HG03342 (cell line): ENCODE data around the gene SLC29A2.
"Not testable (repeated sequence)": the region's sequence is repeated elsewhere in the genome, so short reads cannot be mapped to it uniquely, and the experiment has no call there.

ENCODE experiments used
- ATAC-seq: cut with Tn5 transposase; IDR thresholded peaks from one replicate; pipeline ENCODE4 v1.9.1; 2021; ENCODE audit warnings: mild to moderate bottlenecking, moderate library complexity; ENCODE audit not compliant: unreplicated experiment

The SLC29A2 gene

DNA sequence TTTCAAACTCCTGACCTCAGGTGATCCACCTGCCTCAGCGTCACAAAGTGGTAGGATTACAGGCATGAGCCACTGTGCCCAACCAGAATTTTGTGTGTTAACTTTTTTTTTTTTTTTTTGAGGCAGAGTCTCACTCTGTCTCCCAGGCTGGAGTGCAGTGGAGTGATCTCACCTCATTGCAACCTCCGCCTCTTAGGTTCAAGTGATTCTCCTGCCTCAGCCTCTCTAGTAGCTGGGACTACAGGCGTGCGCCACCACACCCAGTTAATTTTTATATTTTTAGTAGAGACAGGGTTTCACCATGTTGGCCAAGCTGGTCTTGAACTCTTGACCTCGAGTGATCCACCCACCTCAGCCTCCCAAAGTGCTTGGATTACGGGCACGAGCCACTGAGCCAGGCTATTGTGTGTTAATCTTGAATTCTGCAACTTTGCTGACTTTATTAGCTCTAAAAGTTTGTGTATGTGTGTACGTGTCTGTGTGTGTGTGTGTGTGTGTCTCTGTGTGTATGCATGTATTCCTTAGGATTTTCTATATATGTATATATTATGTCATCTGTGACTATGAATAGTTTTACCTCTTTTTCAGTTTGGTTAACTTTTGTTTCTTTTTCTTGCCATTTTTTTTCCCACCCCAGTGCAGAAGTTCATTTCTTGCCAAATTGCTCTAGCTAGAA is 20.9 kb downstream of the SLC29A2 start:
- not testable (repeated sequence) for ATAC-seq

DNA sequence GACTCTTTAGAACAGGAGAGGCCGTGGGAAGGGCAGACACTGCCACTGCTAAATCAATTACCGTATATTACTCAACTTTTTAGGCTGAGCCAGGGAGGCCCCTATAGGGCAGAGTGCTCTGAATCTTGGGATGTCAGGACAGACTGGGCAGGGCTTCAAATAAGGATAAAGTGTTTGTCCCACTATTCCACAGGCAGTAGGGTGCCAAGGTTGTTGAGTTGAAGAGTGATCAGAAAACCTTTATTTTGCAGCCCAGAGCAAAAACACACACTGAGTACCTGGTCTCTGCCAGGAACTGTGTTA is 22.5 kb downstream of the SLC29A2 start:
- ATAC-seq: no peak

GRCh38 chr11:66347425-66348276 is 23.9 kb downstream of the SLC29A2 start, which contains the start of gene B4GAT1:
TSS of gene B4GAT1 (minus strand) at chr11:66347629. CDS start at chr11:66347545, 84 bp downstream.
- no peak for ATAC-seq

- no peak for ATAC-seq
Measured at GRCh38 chr11:66346476-66347424, 24.8 kb downstream of the SLC29A2 start.

DNA sequence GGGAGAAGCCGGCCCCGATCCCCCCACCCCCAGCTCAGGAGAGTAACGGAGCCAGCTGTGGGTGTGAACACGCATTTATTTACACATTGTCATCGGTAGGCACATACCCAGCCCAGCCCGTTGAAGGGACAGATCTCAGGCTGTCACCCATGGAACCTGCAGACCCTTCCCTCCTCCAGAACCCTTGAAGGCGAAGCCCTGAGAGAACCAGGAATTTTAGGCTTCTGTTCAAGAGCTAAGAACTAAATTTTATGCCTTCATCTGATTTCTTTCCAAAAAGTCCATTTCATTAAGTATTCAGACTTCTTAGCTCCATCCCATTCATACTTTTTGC is 26.3 kb downstream of the SLC29A2 start:
- ATAC-seq: no peak

GRCh38 chr11:66344550-66345315 is 26.8 kb downstream of the SLC29A2 start, which contains the start of gene BRMS1:
TSS of gene BRMS1 (minus strand) at chr11:66345104. CDS start at chr11:66342234, 2,870 bp downstream.
- ATAC-seq: peak; percentile 76

DNA sequence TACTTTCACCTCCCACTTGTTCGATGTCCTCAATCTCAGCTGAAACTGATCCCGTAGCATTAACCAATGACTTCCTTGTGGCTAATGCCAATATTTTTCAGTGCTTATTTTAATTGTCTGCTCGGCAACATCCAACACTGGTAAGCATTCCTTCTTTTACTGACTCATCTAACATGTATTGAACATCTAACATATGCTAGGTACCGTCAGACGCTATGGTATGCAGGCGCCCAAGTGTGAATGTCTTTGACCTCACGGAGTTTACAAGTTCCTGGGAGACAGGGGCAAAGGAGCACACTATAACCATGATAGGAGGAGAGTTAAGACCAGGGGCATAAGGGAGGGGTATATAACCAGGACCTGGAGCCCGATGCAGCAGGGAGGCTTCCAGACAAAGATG is 28.4 kb downstream of the SLC29A2 start:
- ATAC-seq: no peak

DNA sequence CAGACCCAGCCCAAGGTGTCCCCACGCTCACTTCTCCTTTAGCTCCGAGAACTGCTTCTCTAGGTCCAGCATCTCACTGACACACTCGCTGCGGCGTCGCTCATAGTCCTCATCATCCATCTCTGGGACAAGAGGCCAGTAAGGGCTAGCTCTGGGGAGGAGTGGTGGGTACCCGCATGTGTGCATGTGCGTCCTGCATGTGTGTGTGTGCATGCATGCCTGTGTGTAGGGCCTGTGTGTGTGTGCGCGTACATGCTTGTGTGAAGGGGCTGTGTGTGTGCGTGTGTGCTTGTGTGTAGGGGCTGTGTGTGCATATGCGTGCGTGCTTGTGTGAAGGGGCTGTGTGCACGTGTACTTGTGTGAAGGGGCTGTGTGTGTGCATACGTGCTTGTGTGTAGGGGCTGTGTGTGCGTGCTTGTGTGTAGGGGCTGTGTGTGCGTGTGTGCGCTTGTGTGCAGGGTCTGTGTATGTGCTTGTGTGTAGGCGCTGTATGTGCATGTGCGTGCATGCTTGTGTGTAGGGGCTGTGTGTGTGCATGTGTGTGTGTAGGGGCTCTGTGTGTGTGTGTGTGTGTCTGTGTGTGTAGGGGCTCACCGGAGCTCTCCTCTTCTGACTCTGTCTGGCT is 29.9 kb downstream of the SLC29A2 start:
- no peak for ATAC-seq

DNA sequence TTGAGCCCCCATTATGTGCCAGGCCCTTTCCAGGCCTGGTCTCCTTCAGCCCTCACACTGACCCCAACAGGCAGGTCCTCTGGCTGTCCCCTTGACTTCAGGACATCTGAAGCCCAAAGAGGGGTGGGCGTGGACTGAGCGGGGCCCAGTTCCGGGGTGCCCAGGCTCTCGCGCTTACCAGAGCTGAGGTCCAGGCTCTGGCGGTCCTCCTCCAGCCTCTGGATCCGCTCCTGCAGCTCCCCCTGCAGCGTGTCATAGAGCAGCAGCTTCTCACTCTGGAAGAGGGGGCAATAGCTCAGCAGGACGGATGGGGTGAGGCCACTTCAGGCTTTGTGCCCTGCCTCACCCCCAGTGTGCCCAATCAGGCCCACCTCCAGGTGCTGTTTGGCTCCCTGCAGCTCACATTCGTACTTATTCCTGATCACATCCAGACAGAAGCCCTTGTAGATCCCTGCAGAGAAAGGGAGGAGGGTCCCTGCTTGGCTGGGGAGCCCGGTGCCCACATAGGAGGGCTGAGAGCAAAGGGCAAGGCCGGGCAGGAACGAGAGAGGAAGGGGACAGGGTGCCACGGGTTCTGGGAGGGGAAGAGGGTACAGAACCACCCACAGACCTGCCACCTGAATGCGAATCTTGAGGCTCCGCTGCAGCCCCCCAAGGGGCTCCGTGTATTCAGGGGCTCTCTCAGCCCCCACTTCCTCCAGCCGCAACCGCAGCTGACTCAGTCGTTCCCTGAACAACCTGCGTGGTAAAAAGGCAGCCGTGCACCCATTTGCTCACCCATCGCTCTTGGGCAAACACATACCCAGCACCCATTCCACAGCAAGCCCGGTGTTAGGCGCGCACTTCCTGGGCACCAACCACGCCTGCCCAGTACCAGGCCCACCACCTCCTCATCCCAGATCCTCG is 30.7 kb downstream of the SLC29A2 start:
- ATAC-seq: no peak

GRCh38 chr11:66339686-66340483 is 31.7 kb downstream of the SLC29A2 start:
- ATAC-seq: no peak

- ATAC-seq: no peak
Measured at GRCh38 chr11:66339162-66339675, 32.3 kb downstream of the SLC29A2 start.

DNA sequence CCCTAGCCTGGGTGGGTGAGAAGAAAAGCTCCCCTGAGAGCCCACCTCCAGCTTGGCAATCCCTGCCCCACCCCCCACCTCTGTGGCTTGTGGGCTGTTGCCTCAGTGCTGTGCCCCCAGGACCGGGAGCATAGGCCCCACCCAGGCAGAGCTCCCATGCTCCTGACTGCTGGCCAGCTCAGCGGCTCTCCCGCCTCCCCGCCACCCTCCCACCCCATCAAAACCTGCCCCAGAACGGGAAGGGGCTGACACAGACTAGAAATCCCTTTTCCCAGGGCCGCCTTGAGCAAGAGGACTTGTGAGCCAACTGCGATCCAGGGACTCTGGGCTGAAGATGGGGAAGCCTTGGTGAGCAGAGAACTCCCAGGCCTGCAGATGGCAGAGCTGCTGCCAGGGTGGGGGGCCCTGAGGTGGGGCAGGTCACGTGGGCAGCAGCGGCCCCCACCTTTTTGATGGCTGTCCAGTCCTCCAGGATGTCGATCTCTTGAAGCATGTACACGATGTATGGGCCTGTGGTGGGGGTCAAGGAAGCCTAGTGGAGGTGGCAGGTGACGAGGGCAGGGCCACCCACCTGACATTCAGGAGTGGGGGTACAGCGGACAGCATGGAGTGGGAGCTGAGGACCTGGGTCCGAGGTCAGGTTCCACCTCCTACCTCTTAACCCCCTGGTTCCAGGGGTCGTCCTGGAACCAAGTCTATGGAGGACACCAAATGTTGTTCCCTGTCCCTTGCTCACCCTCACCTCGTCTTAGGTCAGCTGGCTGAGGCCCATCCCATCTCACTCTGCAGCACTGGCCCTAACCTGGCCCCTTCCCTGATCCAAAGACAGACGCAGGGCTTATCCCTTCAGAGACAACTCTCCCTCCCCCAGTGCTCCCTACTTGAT is 33.0 kb downstream of the SLC29A2 start:
- no peak for ATAC-seq

GRCh38 chr11:66337103-66337899 is 34.3 kb downstream of the SLC29A2 start:
- ATAC-seq: no peak

DNA sequence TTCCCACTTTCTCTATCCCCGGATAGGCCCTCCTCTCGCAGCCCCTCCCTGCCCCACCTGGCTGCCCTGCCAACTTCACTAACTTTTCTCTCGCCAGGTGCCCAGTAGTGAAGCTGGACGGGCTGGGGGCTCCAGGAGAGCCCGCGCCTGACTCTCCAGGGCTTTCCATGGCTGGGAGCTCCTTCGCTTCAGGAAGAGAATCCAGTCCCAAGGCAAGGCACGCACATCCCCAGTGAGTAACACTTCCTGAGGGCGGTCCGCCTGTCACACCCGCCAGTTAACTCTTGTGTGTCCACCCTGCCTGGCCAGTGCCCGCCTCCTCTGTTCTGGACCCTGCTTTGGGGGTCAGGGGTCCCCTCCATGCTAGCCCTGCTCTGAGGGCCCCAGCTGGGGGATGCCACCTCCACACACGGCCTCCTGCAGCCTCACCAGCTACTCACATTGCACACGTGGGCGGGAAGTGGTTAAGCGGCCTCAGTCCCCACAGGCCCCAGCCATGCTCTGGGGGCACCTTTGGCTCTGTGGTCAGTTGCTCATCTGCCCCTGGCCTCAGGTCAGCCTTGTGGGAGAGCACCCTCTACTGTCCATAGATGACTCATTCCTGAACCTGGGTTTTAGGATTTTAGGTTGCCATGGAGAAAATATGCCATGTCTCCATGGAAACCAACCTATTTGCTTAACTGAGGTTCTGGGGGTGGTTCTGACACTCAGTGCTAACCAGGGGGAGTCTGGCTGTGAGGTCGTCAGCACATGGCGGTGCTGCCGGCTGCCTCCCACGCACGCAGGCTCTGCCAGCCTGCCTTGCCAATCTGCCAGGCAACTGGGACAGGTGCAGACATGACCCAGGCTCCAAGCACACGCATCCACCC is 35.1 kb downstream of the SLC29A2 start, which contains the start of gene RIN1:
Gene RIN1, minus strand, starts transcription at position 201 of the 869 bp plus-strand sequence. Its CDS starts 32 bp downstream, at position 169.
- peak; percentile 60 for ATAC-seq
